K562 treated with DMSO at 1 percent for 12 hours (cell line): ENCODE results near the gene MEGF6. TPM values are rescaled to one million over a fixed set of nuclear protein-coding genes. Genes with fewer than 3 reads are reported as not detected.

ENCODE experiments used
- total RNA-seq: library from RNA; unstranded; fragments of 300-600 nt; gene quantifications from 2 replicates; pipeline ENCODE4 v1.2.3, GENCODE V29; 2022; ENCODE audit not compliant: insufficient read depth

The MEGF6 gene
- total RNA-seq: 2.2 and 6.2 TPM in 2 replicates

GRCh38 chr1:3611170-3612019 is at the start of gene MEGF6:
Gene MEGF6, minus strand, starts transcription at chr1:3611508. Its CDS starts 240 bp downstream, at chr1:3611268.

GRCh38 chr1:3651930-3652547 is 40.7 kb upstream of the MEGF6 start, which contains the start of gene TP73:
Gene TP73, plus strand, starts transcription at chr1:3652516. Its CDS starts 29,850 bp downstream, at chr1:3682366.

GRCh38 chr1:3649342-3650247 is 38.3 kb upstream of the MEGF6 start, which contains the start of gene WRAP73:
Gene WRAP73, minus strand, starts transcription at chr1:3650103. Its CDS starts 104 bp downstream, at chr1:3649999.

GRCh38 chr1:3624200-3625136 is 13.2 kb upstream of the MEGF6 start, which contains the start of gene TPRG1L:
Gene TPRG1L, plus strand, starts transcription at chr1:3625015. Its CDS starts 58 bp downstream, at chr1:3625073.

GRCh38 chr1:3453891-3454810 is 157.2 kb downstream of the MEGF6 start, which contains the start of gene ARHGEF16:
Gene ARHGEF16, plus strand, starts transcription at chr1:3454665. Its CDS starts 8,420 bp downstream, at chr1:3463085.

Other genes starting within 250 kb of the MEGF6 start
- 4.3 and 6.2 TPM in 2 replicates for gene ARHGEF16, start 156.8 kb downstream of the MEGF6 start, total RNA-seq
- 21.6 and 24.4 TPM in 2 replicates for gene TPRG1L, start 13.5 kb upstream of the MEGF6 start, total RNA-seq
- gene WRAP73, start 38.6 kb upstream of the MEGF6 start, total RNA-seq: 40.5 and 55.5 TPM in 2 replicates
- 0.74 and 0.89 TPM in 2 replicates for gene TP73, start 41.0 kb upstream of the MEGF6 start, total RNA-seq
- not detected in 2 replicates for gene CCDC27, start 140.9 kb upstream of the MEGF6 start, total RNA-seq
- 70.4 and 83.0 TPM in 2 replicates for gene SMIM1, start 161.2 kb upstream of the MEGF6 start, total RNA-seq
- gene LRRC47, start 185.0 kb upstream of the MEGF6 start, total RNA-seq: 26.9 and 40.7 TPM in 2 replicates
- gene CEP104, start 245.7 kb upstream of the MEGF6 start, total RNA-seq: 8.5 and 31.3 TPM in 2 replicates
- gene DFFB, start 246.0 kb upstream of the MEGF6 start, total RNA-seq: 2.5 and 5.4 TPM in 2 replicates